ENCODE data around the gene JOSD2. TPM values are rescaled to one million over a fixed set of nuclear protein-coding genes. Genes with fewer than 3 reads are reported as not detected.

JOSD2 gene
- total and polyA plus RNA-seq, 2 of the 4 experiments (the other 2 are of a cell fraction): 12.2 to 54.1 TPM

DNA sequence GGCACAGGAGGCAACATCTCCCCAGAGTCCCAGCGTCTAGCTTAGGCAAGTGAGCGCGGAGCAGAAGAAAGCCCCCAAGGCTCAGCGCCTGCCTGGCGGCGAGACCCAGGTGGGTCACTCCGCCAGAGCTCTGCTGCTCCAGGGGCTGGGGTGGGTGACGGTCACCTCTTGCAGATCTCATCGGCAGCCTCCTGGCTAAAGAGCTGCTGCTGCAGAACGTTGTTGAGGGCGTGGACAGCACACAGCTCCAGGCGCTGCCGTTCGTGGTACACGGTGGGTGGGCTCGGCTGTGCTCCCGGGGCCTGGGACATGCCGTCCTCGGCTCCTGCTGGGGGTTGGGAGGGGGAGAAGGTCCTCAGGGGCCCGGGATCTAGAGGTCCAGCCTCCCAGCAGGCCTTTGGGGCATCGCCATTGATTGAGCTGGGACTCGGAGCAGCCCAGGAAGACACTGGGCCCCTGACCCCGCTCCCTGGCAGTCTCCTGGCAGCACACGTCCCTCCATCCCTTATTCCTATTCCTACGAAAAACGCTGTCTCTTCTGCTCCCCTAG, 795 bp downstream of the JOSD2 start:
- BruUV-seq (replicated peaks): no TSS peak
- Histone ChIP-seq H4K8ac (ENCODE audit: low read depth in 2 of 2, low read length in 2 of 2) (peak overlapping the region; percentile 93 to 94), H3K4me2 (ENCODE audit: low read depth, low read length) (peak overlapping the region; percentile 97), H2BK120ac (ENCODE audit: low read depth, low read length) (peak overlapping the region; percentile 36; the same call in 1 of the 2 replicates), H2BK20ac (ENCODE audit: low read depth, low read length) (no peak overlapping the region), H2BK15ac (ENCODE audit: low read depth, low read length) (no peak overlapping the region; the same call in 2 of the 3 replicates), H4K20me1 (ENCODE audit: insufficient read depth, low read length) (no peaks in the 10 kb centered on the region), H3K9me1 (ENCODE audit: insufficient read depth, low read length) (no peaks in the 10 kb centered on the region; the same call in 1 of the 2 replicates), H3K27ac (ENCODE audit: insufficient read depth, low read length) (peak overlapping the region; percentile 39), H3K4ac (ENCODE audit: low read depth, low read length) (peak overlapping the region; percentile 93), H3K56ac (ENCODE audit: extremely low read depth, insufficient read depth, low read length) (peak overlapping the region; percentile 87), H3K9me3 (ENCODE audit: control insufficient read depth, insufficient read depth, low read length) (no peaks in the 10 kb centered on the region), H3K36me3 (ENCODE audit: control insufficient read depth, insufficient read depth, low read length) (peaks cover 3% of the 10 kb centered on the region; the same call in 1 of the 2 replicates), H3K14ac (replicated peaks; ENCODE audit: low read depth, low read length) (peak overlapping the region; percentile 98), H3K4me1 (ENCODE audit: control insufficient read depth, insufficient read depth, low read length) (peaks cover 3% of the 10 kb centered on the region), H3K4me3 (ENCODE audit: insufficient read depth, low read depth, low read length) (peak overlapping the region; percentile 68), H2AK5ac (ENCODE audit: low read depth, low read length) (peak overlapping the region; percentile 96), H2BK5ac (ENCODE audit: low read depth, low read length, poor library complexity, severe bottlenecking) (no peak overlapping the region), H3K9ac (ENCODE audit: low read depth, low read length) (peak overlapping the region; percentile 65), H3K27me3 (ENCODE audit: control insufficient read depth, insufficient read depth, low read length) (no peaks in the 10 kb centered on the region), H3K18ac (ENCODE audit: low read depth, low read length) (no peak overlapping the region), H2AFZ (replicated peaks; ENCODE audit: low read length, poor library complexity) (peak overlapping the region; percentile 100), H2AK9ac (replicated peaks; ENCODE audit: low read depth, low read length, poor library complexity) (peak overlapping the region; percentile 100), H4K91ac (ENCODE audit: insufficient read depth, low read depth, low read length) (peak overlapping the region; percentile 93), H4K5ac (ENCODE audit: low read depth, low read length) (peak overlapping the region; percentile 34), H3K79me1 (ENCODE audit: low read depth in 1 of 2, low read length in 2 of 2) (peaks cover 5 to 10% of the 10 kb centered on the region in 2 experiments; a peak in 3 of 4 replicates), H3K23ac (ENCODE audit: low read depth, low read length) (peak overlapping the region; percentile 97; the same call in 1 of the 2 replicates)
- ATAC-seq (ENCODE audit: low read depth): 0 out of 2 replicates have a peak, but pooled peaks have one; percentile 0
- POLR2A ChIA-PET (ENCODE audit: unreplicated experiment): no interaction called here
- CTCF ChIA-PET: no interaction called here
- in situ Hi-C loops (cut with MboI; ENCODE audit: low sequenced_read_pairs): no loop called here
- TF ChIP-seq, protein P1, sequence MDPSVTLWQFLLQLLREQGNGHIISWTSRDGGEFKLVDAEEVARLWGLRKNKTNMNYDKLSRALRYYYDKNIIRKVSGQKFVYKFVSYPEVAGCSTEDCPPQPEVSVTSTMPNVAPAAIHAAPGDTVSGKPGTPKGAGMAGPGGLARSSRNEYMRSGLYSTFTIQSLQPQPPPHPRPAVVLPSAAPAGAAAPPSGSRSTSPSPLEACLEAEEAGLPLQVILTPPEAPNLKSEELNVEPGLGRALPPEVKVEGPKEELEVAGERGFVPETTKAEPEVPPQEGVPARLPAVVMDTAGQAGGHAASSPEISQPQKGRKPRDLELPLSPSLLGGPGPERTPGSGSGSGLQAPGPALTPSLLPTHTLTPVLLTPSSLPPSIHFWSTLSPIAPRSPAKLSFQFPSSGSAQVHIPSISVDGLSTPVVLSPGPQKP (IDR thresholded peaks at IDR 0.05; ENCODE audit: borderline replicate concordance, low read depth, low read length): no peak
- no peak for TF ChIP-seq RCOR1 (IDR thresholded peaks at IDR 0.05; ENCODE audit: insufficient replicate concordance, low read length)
- TF ChIP-seq BHLHE40 (IDR thresholded peaks at IDR 0.05; ENCODE audit: low read depth, low read length): no peak
- no peak for TF ChIP-seq MAZ (IDR thresholded peaks at IDR 0.05; ENCODE audit: borderline replicate concordance, low read depth, low read length)
- no peak for TF ChIP-seq RAD21 (IDR thresholded peaks at IDR 0.05; ENCODE audit: low read length)
- TF ChIP-seq, protein P2, sequence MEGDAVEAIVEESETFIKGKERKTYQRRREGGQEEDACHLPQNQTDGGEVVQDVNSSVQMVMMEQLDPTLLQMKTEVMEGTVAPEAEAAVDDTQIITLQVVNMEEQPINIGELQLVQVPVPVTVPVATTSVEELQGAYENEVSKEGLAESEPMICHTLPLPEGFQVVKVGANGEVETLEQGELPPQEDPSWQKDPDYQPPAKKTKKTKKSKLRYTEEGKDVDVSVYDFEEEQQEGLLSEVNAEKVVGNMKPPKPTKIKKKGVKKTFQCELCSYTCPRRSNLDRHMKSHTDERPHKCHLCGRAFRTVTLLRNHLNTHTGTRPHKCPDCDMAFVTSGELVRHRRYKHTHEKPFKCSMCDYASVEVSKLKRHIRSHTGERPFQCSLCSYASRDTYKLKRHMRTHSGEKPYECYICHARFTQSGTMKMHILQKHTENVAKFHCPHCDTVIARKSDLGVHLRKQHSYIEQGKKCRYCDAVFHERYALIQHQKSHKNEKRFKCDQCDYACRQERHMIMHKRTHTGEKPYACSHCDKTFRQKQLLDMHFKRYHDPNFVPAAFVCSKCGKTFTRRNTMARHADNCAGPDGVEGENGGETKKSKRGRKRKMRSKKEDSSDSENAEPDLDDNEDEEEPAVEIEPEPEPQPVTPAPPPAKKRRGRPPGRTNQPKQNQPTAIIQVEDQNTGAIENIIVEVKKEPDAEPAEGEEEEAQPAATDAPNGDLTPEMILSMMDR (conservative IDR thresholded peaks at IDR 0.05; ENCODE audit: low read depth, low read length): no peak
- TF ChIP-seq RFX5 (IDR thresholded peaks at IDR 0.05; ENCODE audit: low read depth, low read length): no peak
- TF ChIP-seq MAFK (IDR thresholded peaks at IDR 0.05; ENCODE audit: low read depth, low read length): no peak
- TF ChIP-seq, protein P3, sequence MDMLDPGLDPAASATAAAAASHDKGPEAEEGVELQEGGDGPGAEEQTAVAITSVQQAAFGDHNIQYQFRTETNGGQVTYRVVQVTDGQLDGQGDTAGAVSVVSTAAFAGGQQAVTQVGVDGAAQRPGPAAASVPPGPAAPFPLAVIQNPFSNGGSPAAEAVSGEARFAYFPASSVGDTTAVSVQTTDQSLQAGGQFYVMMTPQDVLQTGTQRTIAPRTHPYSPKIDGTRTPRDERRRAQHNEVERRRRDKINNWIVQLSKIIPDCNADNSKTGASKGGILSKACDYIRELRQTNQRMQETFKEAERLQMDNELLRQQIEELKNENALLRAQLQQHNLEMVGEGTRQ (IDR thresholded peaks at IDR 0.05; ENCODE audit: low read depth, low read length): no peak
- DNase-seq: no peak
- intact Hi-C loops (cut with micrococcal nuclease): loop anchor here (2.0 kb wide), 1 partner anchor 33 kb away; the partner anchor contains the start of genes EMC10 and GARIN5A
- dilution Hi-C loops (cut with HindIII; ENCODE audit: low sequenced_read_pairs, unreplicated experiment): no loop called here
- whole genome bisulfite sequencing, 2 experiments (ENCODE audit: extremely low coverage in 2 of 2, insufficient read length in 1 of 2): 4% methylated on average over 3 of the region's 26 CpGs; no CpG with 5 or more reads in 1 of the 2 experiments

Measured in IMR-90 (cell line).